Right hindlimb (tissue), 1 donor: ENCODE data around the gene TMEM161B.
"Not testable (repeated sequence)": the region's sequence is repeated elsewhere in the genome, so short reads cannot be mapped to it uniquely, and the experiment has no call there.

Source experiments
- DNase-seq: peaks from one replicate; pipeline ENCODE4 v3.0.0-alpha.2; 2018

The TMEM161B gene

GRCh38 chr5:88268385-88269184 lies at the start of gene TMEM161B:
TSS of gene TMEM161B (minus strand) at chr5:88268845. CDS start at chr5:88268723, 122 bp downstream.
- peak; percentile 90 for DNase-seq

DNA sequence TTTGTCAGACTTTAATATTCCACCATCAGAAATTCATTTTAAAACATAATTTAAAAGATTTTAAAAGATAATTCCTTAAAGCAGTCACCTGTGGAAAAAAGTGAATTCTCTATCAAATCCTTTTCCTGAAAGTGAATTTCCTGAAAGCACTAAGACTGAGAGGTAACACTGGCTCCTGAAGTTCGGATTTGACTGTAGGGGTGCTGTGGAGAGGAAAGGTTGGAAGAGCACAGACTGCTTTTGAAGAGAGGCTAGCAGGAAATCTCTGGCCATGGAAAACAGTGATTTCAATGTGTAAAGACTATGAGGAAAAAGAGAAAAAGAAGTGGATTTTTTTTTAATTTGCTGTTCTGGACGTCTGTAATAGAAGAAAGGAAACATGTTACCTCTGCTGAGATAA lies 35.7 kb upstream of the TMEM161B start:
- no peak for DNase-seq

DNA sequence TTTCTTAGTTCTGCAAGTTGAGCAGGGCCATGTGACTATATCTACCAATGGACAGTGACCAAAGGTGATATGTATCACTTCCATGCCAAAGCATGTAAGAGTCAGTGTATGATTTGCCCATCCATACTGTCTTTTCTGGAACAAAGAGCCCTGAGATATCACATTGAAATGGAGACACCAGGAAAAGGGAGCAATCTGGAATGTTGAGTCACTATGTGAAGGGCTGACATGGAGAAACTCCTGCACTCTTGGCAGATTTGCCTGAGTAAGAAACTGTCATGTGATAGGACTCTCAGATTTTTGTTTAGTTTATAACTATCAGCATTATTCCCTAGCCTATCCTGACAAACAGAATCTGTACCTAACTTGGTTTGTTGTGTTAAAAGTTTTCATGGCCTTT lies 29.8 kb upstream of the TMEM161B start:
- DNase-seq: no peak

DNA sequence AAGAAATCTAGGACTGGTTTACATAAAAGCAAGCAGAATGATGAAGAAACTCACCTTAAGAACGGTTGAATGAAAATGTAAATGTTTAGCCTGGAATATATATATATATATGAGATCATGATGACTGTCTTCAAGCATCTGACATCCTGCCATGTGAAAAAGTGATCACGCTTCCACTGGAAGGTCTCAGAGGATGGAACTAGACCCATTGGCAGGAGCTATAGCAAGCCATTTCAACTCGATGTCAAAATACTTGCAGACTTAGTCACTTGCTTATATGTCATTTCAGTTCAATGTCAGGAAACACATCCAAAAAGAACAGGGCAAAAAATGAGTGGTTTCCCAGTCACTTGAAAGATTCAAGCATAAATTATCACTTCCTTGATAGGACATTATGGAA lies 22.2 kb upstream of the TMEM161B start:
- no peak for DNase-seq

GRCh38 chr5:88288528-88289197 lies 20.0 kb upstream of the TMEM161B start:
- no peak for DNase-seq

GRCh38 chr5:88287846-88288527 lies 19.3 kb upstream of the TMEM161B start:
- no peak for DNase-seq

DNA sequence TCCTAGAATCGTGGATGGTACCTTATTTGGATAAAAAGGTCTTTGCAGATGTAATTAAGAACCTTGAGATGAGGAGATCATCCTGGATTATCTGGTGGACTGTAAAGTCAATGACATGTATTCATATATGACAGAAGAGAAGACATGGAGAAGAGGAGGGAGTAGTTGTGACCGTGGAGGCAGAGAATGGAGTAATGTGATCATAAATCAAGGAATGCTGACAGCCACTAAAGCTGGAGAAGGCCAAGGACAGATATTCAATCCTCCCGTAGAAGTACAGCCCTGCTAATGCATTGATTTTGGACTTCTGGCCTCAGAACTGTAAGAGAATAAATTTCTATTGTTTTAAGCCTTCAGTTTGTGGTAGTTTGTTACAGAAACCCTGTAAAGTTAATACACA lies 18.7 kb upstream of the TMEM161B start:
- no peak for DNase-seq

- no peak for DNase-seq
Measured at GRCh38 chr5:88283690-88284089, 15.0 kb upstream of the TMEM161B start.

DNA sequence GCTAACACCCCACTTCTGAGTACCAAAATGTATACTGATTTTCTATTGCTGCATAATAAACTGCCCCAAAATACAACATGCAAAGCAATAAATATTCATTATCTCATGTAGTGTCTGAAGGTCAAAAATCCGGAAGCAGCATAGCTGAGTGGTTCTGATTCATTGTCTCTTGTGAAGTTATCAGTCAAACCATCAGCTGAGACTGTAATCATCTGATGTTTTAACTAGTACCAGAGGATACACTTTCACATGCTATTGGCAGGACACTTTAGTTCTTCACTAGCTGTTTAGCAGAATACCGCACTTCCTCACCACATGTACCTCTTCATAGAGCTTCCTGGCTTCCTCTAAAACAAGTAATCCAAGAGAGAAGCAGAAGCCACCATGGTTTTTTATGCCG lies 12.7 kb upstream of the TMEM161B start:
- DNase-seq: no peak

DNA sequence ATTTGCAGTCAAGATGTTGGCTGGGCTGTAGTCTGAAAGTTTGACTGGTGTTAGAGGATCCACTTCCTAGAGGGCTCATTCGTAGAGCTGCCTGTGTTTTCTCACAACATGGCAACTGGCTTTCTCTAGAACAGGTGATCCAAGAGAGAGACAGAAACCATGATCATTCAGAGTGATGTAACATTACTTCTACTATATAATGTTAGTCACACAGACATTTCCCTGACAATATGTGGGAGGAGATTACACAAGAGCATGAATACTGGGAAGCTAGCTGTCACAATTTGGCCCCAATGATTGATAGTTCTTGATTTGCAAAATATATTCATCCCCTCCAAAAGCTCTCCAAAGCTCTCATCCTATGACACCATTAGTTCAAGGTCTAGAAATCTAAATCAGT lies 10.9 kb upstream of the TMEM161B start:
- DNase-seq: no peak

DNA sequence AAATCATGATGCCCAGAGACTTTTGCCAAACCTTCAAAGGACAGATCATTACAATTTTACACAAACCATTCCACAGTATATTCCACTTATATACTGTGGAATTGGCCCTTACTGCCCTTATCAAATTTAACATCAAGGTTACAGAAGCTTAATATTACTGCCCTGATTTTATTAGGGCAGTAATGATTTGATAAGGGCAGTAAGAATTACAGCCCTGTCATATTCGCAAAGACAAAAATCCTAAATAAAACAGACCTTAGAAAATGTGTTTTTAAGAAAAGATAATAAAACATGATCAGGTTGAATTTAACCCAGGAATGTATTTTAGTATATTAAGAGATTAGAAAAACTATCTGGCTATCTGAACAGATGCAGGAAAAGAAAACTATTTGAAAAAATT lies 7.7 kb upstream of the TMEM161B start:
- no peak for DNase-seq

- DNase-seq: no peak
Measured at GRCh38 chr5:88275581-88275980, 6.9 kb upstream of the TMEM161B start.

- no peak for DNase-seq
Measured at GRCh38 chr5:88269222-88269771, 652 bp upstream of the TMEM161B start.

DNA sequence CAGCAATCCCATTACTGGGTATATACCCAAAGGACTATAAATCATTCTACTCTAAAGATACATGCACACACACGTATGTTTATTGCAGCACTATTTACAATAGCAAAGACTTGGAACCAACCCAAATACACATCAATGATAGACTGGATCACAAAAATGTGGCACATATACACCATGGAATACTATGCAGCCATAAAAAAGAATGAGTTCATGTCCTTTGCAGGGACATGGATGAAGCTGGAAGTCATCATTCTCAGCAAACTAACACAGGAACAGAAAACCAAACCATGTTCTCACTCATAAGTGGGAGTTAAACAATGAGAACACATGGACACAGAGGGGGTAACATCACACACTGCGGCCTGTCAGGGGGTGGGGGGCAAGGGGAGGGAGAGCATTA lies 4.1 kb downstream of the TMEM161B start:
- DNase-seq: not testable (repeated sequence)

DNA sequence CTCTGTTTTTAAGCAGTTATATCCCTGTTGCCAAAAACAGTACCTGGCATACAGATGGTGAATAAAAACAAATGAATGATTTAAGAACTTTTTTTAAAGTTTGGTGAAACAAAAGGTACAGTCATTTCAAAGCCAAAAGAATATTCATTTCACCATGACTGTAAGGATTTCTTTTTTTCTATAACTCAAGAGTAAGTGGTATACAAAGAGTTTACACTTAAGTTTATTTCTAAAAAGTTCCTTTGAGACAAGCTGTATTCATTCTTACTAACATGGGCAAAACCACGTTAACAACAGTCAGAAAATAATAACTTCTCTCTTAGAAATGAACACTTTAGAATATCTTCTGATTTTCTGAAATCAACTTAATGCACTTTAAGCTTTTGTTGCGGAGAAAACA lies 5.3 kb downstream of the TMEM161B start:
- DNase-seq: no peak

- no peak for DNase-seq
Measured at GRCh38 chr5:88262116-88262515, 6.5 kb downstream of the TMEM161B start.

DNA sequence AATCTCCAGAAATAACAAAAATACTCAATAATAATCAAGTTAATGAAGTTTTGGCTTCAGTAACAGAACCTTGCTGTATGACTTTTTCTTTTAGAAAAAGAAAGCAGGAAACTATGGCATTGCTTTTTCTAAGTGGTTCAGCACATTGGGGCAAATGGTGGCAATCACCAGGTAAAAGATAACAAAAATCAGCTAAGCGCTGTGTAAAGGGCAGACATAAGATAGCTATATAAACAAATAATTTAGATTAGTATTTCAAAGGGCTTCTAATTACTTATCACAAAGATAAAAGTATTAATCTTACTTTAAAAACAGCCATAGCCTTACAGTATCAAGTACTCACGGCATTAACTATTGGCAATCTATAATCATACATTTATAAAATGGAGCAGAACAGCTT lies 10.0 kb downstream of the TMEM161B start:
- DNase-seq: no peak

GRCh38 chr5:88256872-88257271 lies 11.8 kb downstream of the TMEM161B start:
- DNase-seq: no peak

DNA sequence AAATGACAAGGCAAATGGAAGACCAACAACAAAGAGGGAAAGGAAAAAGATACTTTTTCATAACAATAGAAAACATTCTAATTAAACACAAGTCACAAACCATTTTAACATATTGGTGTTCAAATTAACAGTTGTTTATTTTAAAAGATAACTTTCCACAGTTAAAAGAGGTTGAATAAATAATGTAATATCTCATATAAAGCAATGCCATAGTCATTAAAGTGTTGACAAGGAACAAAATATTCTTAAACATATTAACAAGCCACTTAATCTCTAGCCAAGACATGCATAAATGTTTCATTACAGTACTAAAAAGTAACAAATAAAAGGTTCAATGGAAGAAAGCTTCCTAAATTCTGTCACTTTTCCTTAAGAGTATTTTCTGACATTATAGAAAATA lies 12.6 kb downstream of the TMEM161B start:
- DNase-seq: no peak

- DNase-seq: no peak
Measured at GRCh38 chr5:88254320-88254719, 14.3 kb downstream of the TMEM161B start.

DNA sequence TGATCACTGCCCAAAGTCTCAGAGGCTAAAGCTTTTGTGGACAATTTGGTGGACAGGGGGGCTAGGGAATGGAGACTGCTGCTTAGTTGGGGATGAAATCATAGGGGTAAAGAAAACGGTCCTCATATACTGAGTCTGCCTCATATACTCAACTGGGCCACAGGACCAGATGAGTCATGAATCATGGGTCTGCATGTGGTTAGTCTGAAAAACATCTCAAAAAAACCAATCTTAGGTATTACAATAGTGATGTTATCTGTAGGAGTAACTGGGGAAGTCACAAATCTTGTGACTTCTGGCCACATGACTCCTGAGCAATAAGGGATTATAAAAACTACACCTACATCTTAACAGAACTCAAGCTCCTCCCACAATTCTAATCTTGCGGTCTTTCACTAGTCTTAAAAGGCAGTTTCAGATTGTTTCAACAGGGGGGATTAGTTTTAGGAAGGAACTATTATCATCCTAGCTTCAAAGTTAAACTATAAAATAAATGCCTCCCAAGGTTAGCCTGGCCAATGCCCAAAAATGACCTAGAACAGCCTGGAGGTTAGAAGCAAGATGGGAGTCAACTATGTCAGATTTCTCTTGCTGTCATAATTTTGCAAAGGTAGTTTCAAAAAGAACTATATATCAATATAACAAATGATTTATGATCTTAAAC lies 17.5 kb downstream of the TMEM161B start:
- no peak for DNase-seq

GRCh38 chr5:88250010-88250409 lies 18.6 kb downstream of the TMEM161B start:
- DNase-seq: no peak
